ENCODE data around the gene ALKBH3. TPM values are rescaled to one million over a fixed set of nuclear protein-coding genes. Genes with fewer than 3 reads are reported as not detected.
A peak's percentile ranks its signal among the peaks of the same experiment; 100 is the strongest.

Gene ALKBH3
- total and polyA plus RNA-seq, 2 of the 13 experiments (the other 11 are each of a cell fraction or from before 2014, with no cell fraction given) = 17.8 to 36.1 TPM

GRCh38 chr11:43880640-43881159, at the start of gene ALKBH3 (continued):
- TF ChIP-seq PPARG (CRISPR knock-in tag; conservative IDR thresholded peaks at IDR 0.05) (peak; percentile 76), MIXL1 (CRISPR knock-in tag; IDR thresholded peaks at IDR 0.05) (0 out of 2 replicates have a peak, but pooled peaks have one; percentile 59), GATAD1 (CRISPR knock-in tag; IDR thresholded peaks at IDR 0.05) (peak; percentile 100), ZBTB20 (CRISPR knock-in tag; IDR thresholded peaks at IDR 0.05; ENCODE audit: borderline replicate concordance, low read depth) (peak; percentile 82; the same call in 1 of the 2 replicates), ZNF687 (CRISPR knock-in tag; IDR thresholded peaks at IDR 0.05) (peak; percentile 85), JUN (CRISPR knock-in tag; IDR thresholded peaks at IDR 0.05) (no peak), SMC3 (IDR thresholded peaks at IDR 0.05; ENCODE audit: low read length) (no peak; the same call in 1 of the 2 replicates), ZNF354B (CRISPR knock-in tag; IDR thresholded peaks at IDR 0.05) (peak; percentile 87; the same call in 1 of the 2 replicates), ZKSCAN1 (IDR thresholded peaks at IDR 0.05; ENCODE audit: low read length) (no peak; the same call in 1 of the 2 replicates), ZBTB7B (CRISPR knock-in tag; IDR thresholded peaks at IDR 0.05) (peak; percentile 61; the same call in 1 of the 2 replicates), KLF9 (CRISPR knock-in tag; IDR thresholded peaks at IDR 0.05; ENCODE audit: low read depth) (0 out of 2 replicates have a peak, but pooled peaks have one; percentile 20), PHF5A (CRISPR knock-in tag; IDR thresholded peaks at IDR 0.05; ENCODE audit: low read depth, unreplicated experiment) (peak; percentile 40), ARNT (IDR thresholded peaks at IDR 0.05) (no peak), IRX3 (CRISPR knock-in tag; IDR thresholded peaks at IDR 0.05; ENCODE audit: borderline replicate concordance, low read depth) (peak; percentile 36; the same call in 1 of the 2 replicates), ZNF251 (CRISPR knock-in tag; IDR thresholded peaks at IDR 0.05) (no peak), ATF3 (CRISPR knock-in tag; IDR thresholded peaks at IDR 0.05) (0 out of 2 replicates have a peak, but pooled peaks have one; percentile 43), CBFB (CRISPR knock-in tag; IDR thresholded peaks at IDR 0.05) (peak; percentile 85; the same call in 1 of the 2 replicates), KLF15 (CRISPR knock-in tag; IDR thresholded peaks at IDR 0.05; ENCODE audit: borderline replicate concordance) (no peak), SUZ12 (IDR thresholded peaks at IDR 0.05; ENCODE audit: low read depth, low read length) (0 out of 2 replicates have a peak, but pooled peaks have one; percentile 21), ZNF331 (CRISPR knock-in tag; IDR thresholded peaks at IDR 0.05) (peak; percentile 87)
- TF ChIP-seq, protein P1, sequence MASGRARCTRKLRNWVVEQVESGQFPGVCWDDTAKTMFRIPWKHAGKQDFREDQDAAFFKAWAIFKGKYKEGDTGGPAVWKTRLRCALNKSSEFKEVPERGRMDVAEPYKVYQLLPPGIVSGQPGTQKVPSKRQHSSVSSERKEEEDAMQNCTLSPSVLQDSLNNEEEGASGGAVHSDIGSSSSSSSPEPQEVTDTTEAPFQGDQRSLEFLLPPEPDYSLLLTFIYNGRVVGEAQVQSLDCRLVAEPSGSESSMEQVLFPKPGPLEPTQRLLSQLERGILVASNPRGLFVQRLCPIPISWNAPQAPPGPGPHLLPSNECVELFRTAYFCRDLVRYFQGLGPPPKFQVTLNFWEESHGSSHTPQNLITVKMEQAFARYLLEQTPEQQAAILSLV (CRISPR knock-in tag; IDR thresholded peaks at IDR 0.05; ENCODE audit: borderline replicate concordance) = peak; percentile 80; the same call in 1 of the 2 replicates
- TF ChIP-seq, protein P2, sequence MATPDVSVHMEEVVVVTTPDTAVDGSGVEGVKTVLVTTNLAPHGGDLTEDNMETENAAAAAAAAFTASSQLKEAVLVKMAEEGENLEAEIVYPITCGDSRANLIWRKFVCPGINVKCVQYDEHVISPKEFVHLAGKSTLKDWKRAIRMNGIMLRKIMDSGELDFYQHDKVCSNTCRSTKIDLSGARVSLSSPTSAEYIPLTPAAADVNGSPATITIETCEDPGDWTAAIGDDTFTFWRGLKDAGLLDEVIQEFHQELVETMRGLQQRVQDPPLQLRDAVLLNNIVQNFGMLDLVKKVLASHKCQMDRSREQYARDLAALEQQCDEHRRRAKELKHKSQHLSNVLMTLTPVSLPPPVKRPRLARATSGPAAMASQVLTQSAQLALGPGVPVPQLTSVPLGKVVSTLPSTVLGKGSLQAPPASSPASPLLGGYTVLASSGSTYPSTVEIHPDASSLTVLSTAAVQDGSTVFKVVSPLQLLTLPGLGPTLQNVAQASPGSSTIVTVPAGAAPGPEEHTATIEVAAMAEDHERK (CRISPR knock-in tag; IDR thresholded peaks at IDR 0.05; ENCODE audit: low read depth) = peak; percentile 100
- TF ChIP-seq, protein P3, sequence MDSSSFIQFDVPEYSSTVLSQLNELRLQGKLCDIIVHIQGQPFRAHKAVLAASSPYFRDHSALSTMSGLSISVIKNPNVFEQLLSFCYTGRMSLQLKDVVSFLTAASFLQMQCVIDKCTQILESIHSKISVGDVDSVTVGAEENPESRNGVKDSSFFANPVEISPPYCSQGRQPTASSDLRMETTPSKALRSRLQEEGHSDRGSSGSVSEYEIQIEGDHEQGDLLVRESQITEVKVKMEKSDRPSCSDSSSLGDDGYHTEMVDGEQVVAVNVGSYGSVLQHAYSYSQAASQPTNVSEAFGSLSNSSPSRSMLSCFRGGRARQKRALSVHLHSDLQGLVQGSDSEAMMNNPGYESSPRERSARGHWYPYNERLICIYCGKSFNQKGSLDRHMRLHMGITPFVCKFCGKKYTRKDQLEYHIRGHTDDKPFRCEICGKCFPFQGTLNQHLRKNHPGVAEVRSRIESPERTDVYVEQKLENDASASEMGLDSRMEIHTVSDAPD (CRISPR knock-in tag; IDR thresholded peaks at IDR 0.05) = peak; percentile 70; the same call in 1 of the 2 replicates
